ENCODE results near the gene CYP46A1. TPM values are rescaled to one million over a fixed set of nuclear protein-coding genes. Genes with fewer than 3 reads are reported as not detected.

The CYP46A1 gene
- under 1 TPM; 0.14 to 0.92 TPM for total RNA-seq
- under 1 TPM; 0.43 to 0.53 TPM for polyA plus RNA-seq

GRCh38 chr14:99683619-99684409 is at the start of gene CYP46A1:
CYP46A1 (plus strand) TSS chr14:99684298; CDS start chr14:99684418, 120 bp downstream.
- Histone ChIP-seq H3K4me1 (ENCODE audit: control insufficient read depth in 4 of 4, insufficient read depth in 4 of 4, low read length in 3 of 4) (peaks cover 6 to 15% (median 12%) of the 10 kb centered on the region in 4 donors), H3K27ac (ENCODE audit: low read depth in 1 of 2, low read length in 2 of 2) (peak within 1 kb of the TSS; percentile 88 to 89), H3K9ac (ENCODE audit: low read depth in 1 of 2, low read length in 2 of 2) (peak within 1 kb of the TSS; percentile 37 to 58), H3K4me3 (ENCODE audit: low read depth in 1 of 3, low read length in 3 of 3) (peak within 1 kb of the TSS; percentile 43 to 98 (median 72)), H3K27me3 (ENCODE audit: control insufficient read depth in 4 of 4, insufficient read depth in 4 of 4, low read length in 3 of 4) (no peaks in the 10 kb centered on the region), H3K36me3 (ENCODE audit: control insufficient read depth in 4 of 4, insufficient read depth in 3 of 4, low read depth in 1 of 4, low read length in 3 of 4) (no peaks in the 10 kb centered on the region), H3K9me3 (ENCODE audit: control insufficient read depth in 4 of 4, low read length in 3 of 4) (no peaks in the 10 kb centered on the region)
- WGBS = under 1% methylated on average over 83 of the region's 83 CpGs
- no peak for TF ChIP-seq REST (IDR thresholded peaks at IDR 0.05)
- TF ChIP-seq TAF1 (conservative IDR thresholded peaks at IDR 0.05) = no peak
- TF ChIP-seq RXRA (IDR thresholded peaks at IDR 0.05) = no peak
- no peak for TF ChIP-seq FOXA1 (IDR thresholded peaks at IDR 0.05)
- TF ChIP-seq FOXA2 (IDR thresholded peaks at IDR 0.05) = no peak
- no peak for TF ChIP-seq ZBTB33 (IDR thresholded peaks at IDR 0.05)
- peak; percentile 75 for TF ChIP-seq SP1 (IDR thresholded peaks at IDR 0.05)
- TF ChIP-seq JUND (IDR thresholded peaks at IDR 0.05) = no peak
- no peak for TF ChIP-seq NR2F2 (IDR thresholded peaks at IDR 0.05)
- TF ChIP-seq HNF4A (conservative IDR thresholded peaks at IDR 0.05) = peak; percentile 34 to 37
- TF ChIP-seq EGR1 (IDR thresholded peaks at IDR 0.05; ENCODE audit: low read depth in 2 of 2) = no peak
- no peak for TF ChIP-seq HNF4G (IDR thresholded peaks at IDR 0.05)
- TF ChIP-seq GABPA (IDR thresholded peaks at IDR 0.05 in 1 of 2, conservative IDR thresholded peaks at IDR 0.05 in 1 of 2) = peak in 1 of 2 donors; percentile 61
- TF ChIP-seq MAX (IDR thresholded peaks at IDR 0.05) = no peak
- DNase-seq (ENCODE audit: low spot score) = peak; percentile 99

GRCh38 chr14:99634443-99634842 is 49.7 kb upstream of the CYP46A1 start:
- 80% methylated on average over 10 of the region's 10 CpGs for WGBS
- no peak overlapping the region for H3K9ac ChIP-seq (ENCODE audit: low read depth in 1 of 2, low read length in 2 of 2)

More at GRCh38 chr14:99634443-99634842, 49.7 kb upstream of the CYP46A1 start:
- no peak overlapping the region for H3K4me3 ChIP-seq (ENCODE audit: low read depth in 1 of 3, low read length in 3 of 3)
- H3K27me3 ChIP-seq (ENCODE audit: control insufficient read depth in 4 of 4, insufficient read depth in 4 of 4, low read length in 3 of 4) = no peaks in the 10 kb centered on the region
- no peak for DNase-seq (ENCODE audit: low spot score)
- no peak overlapping the region for H3K27ac ChIP-seq (ENCODE audit: low read depth in 1 of 2, low read length in 2 of 2)
- no peaks in the 10 kb centered on the region for H3K36me3 ChIP-seq (ENCODE audit: control insufficient read depth in 4 of 4, insufficient read depth in 3 of 4, low read depth in 1 of 4, low read length in 3 of 4)
- TF ChIP-seq TAF1 (conservative IDR thresholded peaks at IDR 0.05) = no peak
- no peak for TF ChIP-seq YY1 (IDR thresholded peaks at IDR 0.05)
- no peak for TF ChIP-seq RAD21 (IDR thresholded peaks at IDR 0.05)
- TF ChIP-seq EGR1 (IDR thresholded peaks at IDR 0.05; ENCODE audit: low read depth in 2 of 2) = no peak
- TF ChIP-seq NR2F2 (IDR thresholded peaks at IDR 0.05) = no peak
- TF ChIP-seq SP1 (IDR thresholded peaks at IDR 0.05) = no peak
- TF ChIP-seq JUND (IDR thresholded peaks at IDR 0.05) = no peak
- no peak for TF ChIP-seq ZBTB33 (IDR thresholded peaks at IDR 0.05)
- TF ChIP-seq FOXA1 (IDR thresholded peaks at IDR 0.05) = no peak
- no peak for TF ChIP-seq HNF4G (IDR thresholded peaks at IDR 0.05)
- no peak for TF ChIP-seq MAX (IDR thresholded peaks at IDR 0.05)
- no peak for TF ChIP-seq RXRA (IDR thresholded peaks at IDR 0.05)
- TF ChIP-seq FOXA2 (IDR thresholded peaks at IDR 0.05) = no peak
- H3K4me1 ChIP-seq (ENCODE audit: control insufficient read depth in 4 of 4, insufficient read depth in 4 of 4, low read length in 3 of 4) = no peaks in the 10 kb centered on the region
- H3K9me3 ChIP-seq (ENCODE audit: control insufficient read depth in 4 of 4, low read length in 3 of 4) = no peaks in the 10 kb centered on the region

Data from liver (tissue), 9 donors.